HG02970 (cell line): ENCODE measurements around the gene HIVEP2.

Experiments used
- ATAC-seq: cut with Tn5 transposase; IDR thresholded peaks from one replicate; pipeline ENCODE4 v1.9.1; 2021; ENCODE audit warnings: mild to moderate bottlenecking, moderate library complexity, moderate number of reproducible peaks; ENCODE audit not compliant: unreplicated experiment, low FRiP score

The HIVEP2 gene

GRCh38 chr6:142926177-142926493, 18.8 kb downstream of the HIVEP2 start:
- ATAC-seq: no peak

DNA sequence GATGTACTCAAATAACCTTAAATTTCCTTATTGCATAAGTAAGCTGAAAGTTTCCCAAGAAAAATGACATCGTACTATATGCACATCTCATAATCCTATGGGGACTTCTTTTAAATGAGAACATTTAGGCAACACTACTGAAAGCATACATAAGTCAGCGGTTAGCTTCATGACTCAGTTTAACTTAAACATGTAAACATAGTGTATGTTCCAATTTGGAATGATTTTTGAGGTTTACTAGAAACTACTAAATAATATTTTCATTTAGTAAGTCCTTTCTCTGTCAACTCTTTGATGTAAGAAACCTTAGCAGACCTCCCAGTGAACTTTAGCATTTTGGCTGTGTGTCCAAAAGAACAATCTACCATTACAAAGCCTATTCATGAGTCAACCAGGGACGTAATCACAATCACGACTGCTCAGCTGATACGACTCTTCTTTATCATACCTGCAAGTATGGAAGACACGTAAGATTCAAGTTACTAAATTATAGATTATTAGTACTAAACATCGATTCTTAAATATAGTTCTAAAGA, 19.3 kb downstream of the HIVEP2 start:
- ATAC-seq: no peak

- no peak for ATAC-seq
Measured at GRCh38 chr6:142918339-142919042, 26.5 kb downstream of the HIVEP2 start.

DNA sequence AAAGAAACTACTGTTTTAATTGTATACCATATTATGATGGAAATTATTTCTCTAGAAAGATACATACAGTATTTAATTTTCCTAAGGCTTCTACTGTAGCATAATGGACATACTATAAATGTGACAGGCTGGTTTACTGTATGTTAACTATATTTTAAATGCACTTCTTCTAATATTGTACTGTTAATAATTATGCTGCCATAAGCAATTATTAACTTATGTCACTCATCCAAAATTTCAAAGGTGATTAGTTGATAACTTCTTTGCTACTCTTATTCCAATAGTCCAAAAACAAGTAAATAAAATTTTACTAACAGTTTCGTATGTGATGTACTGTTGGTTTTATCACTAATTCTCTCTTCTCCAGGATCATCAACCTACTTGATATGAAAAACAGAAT, 28.1 kb downstream of the HIVEP2 start:
- no peak for ATAC-seq

DNA sequence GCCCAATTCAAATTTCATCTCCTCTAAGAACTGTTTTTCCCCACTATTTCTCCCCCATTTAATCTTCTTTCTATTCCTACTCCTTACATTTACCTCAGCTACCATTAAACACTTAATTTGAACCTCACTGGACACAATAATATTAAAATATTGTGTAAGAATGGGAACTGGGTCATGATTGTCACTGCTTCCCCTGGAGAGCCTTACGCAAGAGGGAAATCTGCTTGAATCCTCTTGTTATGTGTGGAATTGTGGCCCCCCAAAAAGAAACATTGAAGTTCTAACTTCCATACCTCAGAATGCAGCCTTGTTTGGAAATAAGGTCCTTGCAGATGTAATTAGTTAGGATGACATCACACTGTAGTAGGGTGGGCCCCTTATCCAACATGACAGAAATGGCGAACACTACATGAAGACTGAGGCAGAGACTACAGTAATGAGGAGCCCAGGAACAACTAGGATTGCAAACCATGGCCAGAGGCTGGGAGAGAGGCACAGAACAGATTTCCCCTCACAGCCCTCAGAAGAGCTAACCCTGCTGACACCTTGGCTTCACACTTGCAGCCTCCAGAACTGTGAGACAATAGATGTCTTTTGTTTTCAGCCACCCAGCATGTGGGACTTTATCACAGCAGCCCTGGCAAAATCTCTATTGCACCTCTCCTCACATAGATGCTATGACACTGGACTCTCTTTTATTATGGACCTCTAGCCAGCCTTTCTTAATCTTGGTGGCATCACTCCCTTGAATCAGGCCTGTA, 29.9 kb downstream of the HIVEP2 start:
- no peak for ATAC-seq

DNA sequence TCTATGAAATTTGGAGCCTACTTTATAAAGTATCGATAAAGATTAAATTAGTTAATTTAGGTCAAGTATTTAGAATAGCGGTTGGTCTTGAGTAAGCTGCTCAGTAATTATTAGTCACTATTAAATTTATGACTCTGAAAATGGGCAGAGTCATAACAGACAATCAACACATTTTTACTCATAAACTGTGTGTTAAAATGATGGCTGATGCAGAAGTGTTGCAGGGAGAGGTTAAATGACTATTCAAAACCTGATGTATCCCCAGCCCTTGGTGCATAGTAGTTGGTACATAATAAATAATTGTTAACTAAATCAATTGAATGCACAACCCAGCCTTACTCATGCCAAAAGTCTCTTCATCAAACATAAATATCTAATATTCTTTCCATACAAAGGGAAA, 30.6 kb downstream of the HIVEP2 start:
- ATAC-seq: no peak

GRCh38 chr6:142913511-142914047, 31.4 kb downstream of the HIVEP2 start:
- peak; percentile 88 for ATAC-seq

GRCh38 chr6:142913036-142913510, 31.9 kb downstream of the HIVEP2 start:
- ATAC-seq: peak; percentile 53

GRCh38 chr6:142912125-142912524, 32.9 kb downstream of the HIVEP2 start:
- ATAC-seq: no peak

DNA sequence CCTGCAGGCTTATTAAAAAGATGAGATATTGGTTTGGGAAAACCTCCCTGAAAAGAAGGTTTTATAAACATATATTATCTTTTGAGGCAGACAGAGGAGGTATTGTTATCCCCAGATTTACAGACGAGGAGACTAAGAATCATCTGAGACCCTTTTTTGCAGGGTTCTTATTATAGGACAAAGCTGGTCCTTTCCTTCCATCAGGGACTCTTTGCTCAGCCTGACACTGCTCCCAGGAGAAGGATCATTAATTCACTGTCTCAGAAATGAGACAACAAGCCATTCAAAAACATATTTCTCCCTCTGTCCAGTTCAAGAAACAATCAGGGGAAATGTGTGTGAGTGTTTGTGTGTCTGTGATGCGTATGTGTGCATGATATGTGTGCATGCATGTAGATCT, 33.5 kb downstream of the HIVEP2 start:
- ATAC-seq: no peak

DNA sequence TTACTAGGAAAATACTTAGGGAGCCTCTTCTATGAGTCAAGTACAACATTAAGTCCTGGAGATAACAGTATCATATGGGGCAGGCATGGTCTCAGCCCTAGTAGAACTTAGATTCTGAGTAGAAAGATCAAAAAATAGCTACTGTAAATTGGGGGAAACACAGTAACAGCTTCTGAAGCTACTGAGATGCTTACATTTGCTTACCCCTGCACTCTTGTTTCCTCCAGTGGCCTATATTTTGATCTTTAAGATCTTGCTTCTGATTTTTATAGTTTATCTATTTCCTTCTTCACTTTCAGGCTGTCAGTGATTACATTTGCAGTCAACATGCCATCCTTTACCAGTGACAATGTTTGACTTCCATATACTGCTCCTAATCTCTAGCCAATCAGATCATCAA, 35.3 kb downstream of the HIVEP2 start:
- ATAC-seq: no peak

DNA sequence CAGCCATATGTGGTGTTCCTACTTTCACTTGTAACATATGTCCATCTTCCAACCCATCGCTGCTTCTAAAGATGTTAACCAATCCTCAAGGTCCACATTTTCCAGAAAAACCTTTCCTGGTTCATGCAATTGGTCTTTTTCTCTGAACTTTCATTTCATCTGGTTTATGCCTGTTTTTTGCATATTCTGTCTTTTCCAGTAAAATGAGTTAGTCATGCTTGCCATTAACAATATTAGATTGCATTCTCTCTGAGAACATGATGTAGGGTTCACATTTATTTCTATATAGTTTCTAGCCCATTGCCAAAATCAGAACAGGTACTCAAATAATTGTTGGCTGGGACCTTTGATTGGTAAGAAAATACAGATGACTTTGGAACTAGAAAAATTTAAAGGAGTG, 36.7 kb downstream of the HIVEP2 start:
- ATAC-seq: no peak

DNA sequence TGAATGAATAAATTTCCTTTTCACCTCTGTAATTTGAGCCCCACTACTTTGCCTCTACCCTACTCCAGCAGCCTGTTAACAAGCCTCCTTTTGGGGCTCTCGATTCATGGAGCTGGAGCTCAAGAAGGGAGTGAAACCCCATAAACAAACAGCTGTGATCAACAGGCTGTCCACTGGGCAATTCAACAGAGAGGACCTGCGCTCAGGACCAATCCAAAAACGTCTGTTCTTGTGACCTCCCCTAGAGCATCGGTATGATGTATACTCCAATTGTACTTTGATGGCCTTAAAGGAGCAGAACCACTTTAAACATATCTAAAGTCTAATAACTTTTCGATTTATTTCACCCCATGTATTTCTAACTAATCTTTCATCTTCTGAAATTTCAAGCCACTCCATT, 37.4 kb downstream of the HIVEP2 start:
- ATAC-seq: peak; percentile 16

- ATAC-seq: peak; percentile 69
Measured at GRCh38 chr6:142906945-142907470, 38.0 kb downstream of the HIVEP2 start.

DNA sequence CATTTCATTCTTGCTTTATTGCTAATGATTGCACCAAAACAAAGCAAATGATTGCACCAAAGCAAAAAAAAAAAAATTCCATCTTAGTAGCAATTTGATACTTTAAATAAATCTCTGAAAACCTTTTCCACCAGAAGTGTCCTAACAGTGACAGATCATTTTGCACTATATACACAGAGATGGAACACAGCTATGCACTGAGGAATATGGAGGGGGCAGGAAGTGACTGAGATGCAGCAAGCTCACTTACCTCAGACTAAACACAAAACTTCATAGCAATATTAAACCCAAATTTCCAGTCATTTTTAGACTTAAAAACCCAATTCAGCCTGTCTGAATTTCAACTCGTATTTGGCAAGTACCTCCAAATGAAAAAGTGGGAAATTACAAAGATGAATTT, 41.2 kb downstream of the HIVEP2 start:
- no peak for ATAC-seq

GRCh38 chr6:142902636-142903053, 42.3 kb downstream of the HIVEP2 start:
- ATAC-seq: no peak

GRCh38 chr6:142901611-142902010, 43.4 kb downstream of the HIVEP2 start:
- no peak for ATAC-seq

GRCh38 chr6:142900227-142900971, 44.6 kb downstream of the HIVEP2 start:
- no peak for ATAC-seq

- ATAC-seq: no peak
Measured at GRCh38 chr6:142898927-142899895, 45.8 kb downstream of the HIVEP2 start.
